Cerebellar cortex (tissue), 1 donor: Measurements from ENCODE around the gene ANXA3.
"Not testable (repeated sequence)": the region's sequence is repeated elsewhere in the genome, so short reads cannot be mapped to it uniquely, and the experiment has no call there.

Source experiments
- DNase-seq: peaks from one replicate; pipeline ENCODE4 v3.0.0-alpha.2; 2015; ENCODE audit warnings: low spot score

ANXA3 gene

GRCh38 chr4:78571804-78572203 is 20.2 kb downstream of the ANXA3 start:
- no peak for DNase-seq

- DNase-seq = no peak
Measured at GRCh38 chr4:78578674-78579425, 27.3 kb downstream of the ANXA3 start.

- no peak for DNase-seq
Measured at GRCh38 chr4:78581618-78582017, 30.0 kb downstream of the ANXA3 start.

- DNase-seq = no peak
Measured at GRCh38 chr4:78584863-78585547, 33.4 kb downstream of the ANXA3 start.

GRCh38 chr4:78585633-78586032 is 34.1 kb downstream of the ANXA3 start:
- DNase-seq = no peak

GRCh38 chr4:78588894-78589545 is 37.5 kb downstream of the ANXA3 start:
- no peak for DNase-seq

GRCh38 chr4:78591404-78591803 is 39.8 kb downstream of the ANXA3 start:
- DNase-seq = no peak

GRCh38 chr4:78592088-78592783 is 40.7 kb downstream of the ANXA3 start:
- DNase-seq = peak; percentile 5

- DNase-seq = no peak
Measured at GRCh38 chr4:78596111-78596742, 44.7 kb downstream of the ANXA3 start.

- DNase-seq = not testable (repeated sequence)
Measured at GRCh38 chr4:78598431-78598830, 46.9 kb downstream of the ANXA3 start.

GRCh38 chr4:78599147-78599546 is 47.6 kb downstream of the ANXA3 start:
- no peak for DNase-seq

GRCh38 chr4:78599931-78600375 is 48.4 kb downstream of the ANXA3 start:
- no peak for DNase-seq

GRCh38 chr4:78601013-78601412 is 49.4 kb downstream of the ANXA3 start:
- peak; percentile 6 for DNase-seq

- peak; percentile 58 for DNase-seq
Measured at GRCh38 chr4:78602334-78602733, 50.8 kb downstream of the ANXA3 start.

GRCh38 chr4:78603384-78603783 is 51.8 kb downstream of the ANXA3 start:
- no peak for DNase-seq

- no peak for DNase-seq
Measured at GRCh38 chr4:78604988-78605387, 53.4 kb downstream of the ANXA3 start.

GRCh38 chr4:78606035-78606434 is 54.5 kb downstream of the ANXA3 start:
- DNase-seq = no peak

- DNase-seq = no peak
Measured at GRCh38 chr4:78606530-78607095, 55.0 kb downstream of the ANXA3 start.

- DNase-seq = no peak
Measured at GRCh38 chr4:78608684-78609083, 57.1 kb downstream of the ANXA3 start.

GRCh38 chr4:78609580-78609979 is 58.0 kb downstream of the ANXA3 start:
- no peak for DNase-seq

GRCh38 chr4:78610546-78611214 is 59.1 kb downstream of the ANXA3 start:
- no peak for DNase-seq
